ENCODE results near the gene PCYT1B. TPM values are rescaled to one million over a fixed set of nuclear protein-coding genes. Genes with fewer than 3 reads are reported as not detected.
A peak's percentile ranks its signal among the peaks of the same experiment; 100 is the strongest.

The PCYT1B gene
- total RNA-seq, 4 donors from 2014 or later: 0.13 to 3.5 (median 1.7) TPM

DNA sequence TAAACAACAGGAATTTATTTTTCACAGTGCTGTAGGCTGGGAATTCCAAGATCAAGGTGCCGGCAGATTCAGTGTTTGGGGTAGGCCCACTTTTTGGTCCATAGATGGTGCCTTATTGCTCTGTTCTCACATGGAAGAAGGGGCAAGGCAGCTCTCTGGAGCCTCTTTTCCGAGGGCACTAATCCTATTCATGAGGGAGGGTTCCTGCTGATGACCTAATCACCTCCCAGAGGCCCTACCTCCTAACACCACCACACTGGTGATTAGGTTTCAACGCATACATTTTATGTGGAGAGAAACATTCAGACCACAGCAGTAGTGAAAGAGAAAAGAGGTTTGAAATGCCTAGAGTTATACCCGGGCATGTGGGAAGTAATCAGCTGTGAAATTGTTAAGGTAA lies 45.2 kb upstream of the PCYT1B start:
- no peak for TF ChIP-seq POLR2A (IDR thresholded peaks at IDR 0.05)
- TF ChIP-seq, protein P1, sequence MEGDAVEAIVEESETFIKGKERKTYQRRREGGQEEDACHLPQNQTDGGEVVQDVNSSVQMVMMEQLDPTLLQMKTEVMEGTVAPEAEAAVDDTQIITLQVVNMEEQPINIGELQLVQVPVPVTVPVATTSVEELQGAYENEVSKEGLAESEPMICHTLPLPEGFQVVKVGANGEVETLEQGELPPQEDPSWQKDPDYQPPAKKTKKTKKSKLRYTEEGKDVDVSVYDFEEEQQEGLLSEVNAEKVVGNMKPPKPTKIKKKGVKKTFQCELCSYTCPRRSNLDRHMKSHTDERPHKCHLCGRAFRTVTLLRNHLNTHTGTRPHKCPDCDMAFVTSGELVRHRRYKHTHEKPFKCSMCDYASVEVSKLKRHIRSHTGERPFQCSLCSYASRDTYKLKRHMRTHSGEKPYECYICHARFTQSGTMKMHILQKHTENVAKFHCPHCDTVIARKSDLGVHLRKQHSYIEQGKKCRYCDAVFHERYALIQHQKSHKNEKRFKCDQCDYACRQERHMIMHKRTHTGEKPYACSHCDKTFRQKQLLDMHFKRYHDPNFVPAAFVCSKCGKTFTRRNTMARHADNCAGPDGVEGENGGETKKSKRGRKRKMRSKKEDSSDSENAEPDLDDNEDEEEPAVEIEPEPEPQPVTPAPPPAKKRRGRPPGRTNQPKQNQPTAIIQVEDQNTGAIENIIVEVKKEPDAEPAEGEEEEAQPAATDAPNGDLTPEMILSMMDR (IDR thresholded peaks at IDR 0.05): no peak
- intact Hi-C loops (cut with DNase I): no loop called here
- H3K4me1 ChIP-seq: peaks cover 0 to 19% (median 0%) of the 10 kb centered on the region in 3 donors
- H3K36me3 ChIP-seq: no peaks in the 10 kb centered on the region
- H3K27ac ChIP-seq: no peak overlapping the region
- no peak overlapping the region for H3K4me3 ChIP-seq
- no peaks in the 10 kb centered on the region for H3K27me3 ChIP-seq
- no peaks in the 10 kb centered on the region for H3K9me3 ChIP-seq
- 66 to 77% methylated on average over 2 to 3 of the region's 4 CpGs for WGBS, 2 donors
- no peak for DNase-seq

DNA sequence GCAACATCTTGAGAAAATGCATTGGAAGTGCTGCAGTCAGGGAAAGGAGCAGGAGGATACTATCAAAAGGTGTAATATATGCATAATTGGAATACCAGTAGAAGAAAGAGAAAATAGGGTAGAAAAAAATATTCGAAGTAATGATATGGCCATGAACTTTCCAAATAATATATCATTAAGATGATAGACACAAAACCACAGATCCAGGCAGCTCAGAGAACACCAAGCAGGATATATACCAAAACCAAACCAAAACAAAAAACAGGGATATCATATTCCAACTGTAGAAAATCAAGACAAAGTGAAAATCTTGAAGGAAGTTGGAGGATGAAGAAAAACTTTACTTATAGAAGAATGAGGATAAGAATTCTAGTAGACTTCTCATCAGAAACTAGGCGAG lies 36.9 kb upstream of the PCYT1B start:
- TF ChIP-seq, protein P1 (IDR thresholded peaks at IDR 0.05): no peak
- no peak for TF ChIP-seq POLR2A (IDR thresholded peaks at IDR 0.05)
- no peak for DNase-seq
- intact Hi-C loops (cut with DNase I): no loop called here

DNA sequence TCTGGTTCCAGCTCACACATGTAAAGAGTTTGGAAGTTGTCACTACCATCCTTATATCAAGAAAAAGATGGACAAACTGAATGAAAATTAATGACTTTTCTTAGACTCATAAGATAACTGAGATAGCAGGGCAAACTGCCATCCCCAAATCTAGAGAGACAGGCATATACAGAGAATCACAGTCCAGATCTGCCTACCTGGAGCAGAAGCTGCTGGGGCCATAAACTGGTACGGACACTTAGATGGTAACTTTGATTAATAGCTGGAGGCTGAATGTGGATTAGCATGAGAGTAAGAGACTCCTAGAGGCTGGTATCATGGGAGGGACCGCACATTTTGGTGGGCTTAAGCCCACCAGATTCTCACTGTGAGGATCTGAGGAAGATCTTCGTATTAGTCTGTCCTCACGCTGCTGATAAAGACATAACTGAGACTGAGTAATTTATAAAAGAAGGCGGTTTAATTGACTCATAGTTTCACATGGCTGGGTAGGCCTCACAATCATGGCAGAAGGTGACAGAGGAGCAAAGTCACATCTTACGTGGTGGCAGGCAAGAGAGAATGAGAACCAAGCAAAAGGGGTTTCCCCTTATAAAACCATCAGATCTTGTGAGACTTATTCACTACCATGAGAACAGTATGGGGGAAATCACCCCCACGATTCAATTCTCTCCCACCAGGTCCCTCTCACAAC lies 35.7 kb upstream of the PCYT1B start:
- no peaks in the 10 kb centered on the region for H3K27me3 ChIP-seq
- no peak for TF ChIP-seq POLR2A (IDR thresholded peaks at IDR 0.05)
- TF ChIP-seq, protein P1 (IDR thresholded peaks at IDR 0.05): no peak
- no peaks in the 10 kb centered on the region for H3K36me3 ChIP-seq
- intact Hi-C loops (cut with DNase I): no loop called here
- no peak overlapping the region for H3K27ac ChIP-seq
- no peak for DNase-seq
- H3K4me1 ChIP-seq: no peaks in the 10 kb centered on the region
- no peaks in the 10 kb centered on the region for H3K9me3 ChIP-seq
- WGBS, 2 donors: 71 to 83% methylated on average over 6 to 7 of the region's 7 CpGs
- no peak overlapping the region for H3K4me3 ChIP-seq

More for the DNA sequence above, 36.9 kb upstream of the PCYT1B start:
- 77 to 82% methylated on average over 2 of the region's 2 CpGs for WGBS, 2 donors
- H3K4me3 ChIP-seq: no peak overlapping the region
- H3K36me3 ChIP-seq: no peaks in the 10 kb centered on the region
- H3K4me1 ChIP-seq: no peaks in the 10 kb centered on the region
- H3K27ac ChIP-seq: no peak overlapping the region
- H3K27me3 ChIP-seq: no peaks in the 10 kb centered on the region
- no peaks in the 10 kb centered on the region for H3K9me3 ChIP-seq

DNA sequence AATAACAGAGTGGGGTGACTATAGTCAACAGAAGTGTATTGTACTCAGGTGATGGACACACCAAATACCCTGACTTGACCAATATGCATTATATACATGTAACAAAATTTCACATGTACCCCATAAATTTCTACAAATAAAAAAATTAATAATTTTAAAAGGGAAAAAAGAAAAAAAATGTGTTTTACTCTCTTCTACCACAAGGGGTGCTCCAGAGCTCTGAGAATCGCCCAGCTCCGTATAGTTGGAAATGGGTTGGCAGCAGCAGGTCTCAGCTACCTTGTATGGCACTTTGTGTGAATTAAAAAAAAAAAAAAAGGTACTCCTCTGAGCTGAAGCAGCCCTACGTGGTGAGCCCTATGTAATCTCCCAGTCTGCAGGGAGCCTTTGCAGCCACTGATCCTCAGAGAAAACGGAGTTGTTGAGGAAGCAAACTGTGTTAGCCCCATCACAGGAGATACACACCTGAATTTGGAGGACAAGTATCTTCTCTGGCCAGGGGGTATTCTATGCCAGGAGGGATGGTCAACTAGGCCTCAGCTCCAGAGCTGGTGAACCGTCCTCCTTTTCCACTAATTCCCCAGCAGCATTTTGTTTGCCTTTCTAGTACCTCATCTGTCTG lies 29.4 kb upstream of the PCYT1B start:
- no peaks in the 10 kb centered on the region for H3K36me3 ChIP-seq
- no peaks in the 10 kb centered on the region for H3K27me3 ChIP-seq
- no peaks in the 10 kb centered on the region for H3K4me1 ChIP-seq
- intact Hi-C loops (cut with DNase I): no loop called here
- no peaks in the 10 kb centered on the region for H3K9me3 ChIP-seq
- H3K4me3 ChIP-seq: no peak overlapping the region
- TF ChIP-seq, protein P1 (IDR thresholded peaks at IDR 0.05): peak in 2 of 6 experiments; percentile 25 to 55
- no peak for TF ChIP-seq POLR2A (IDR thresholded peaks at IDR 0.05)
- H3K27ac ChIP-seq: no peak overlapping the region
- WGBS, 2 donors: 0 to 35% methylated on average over 3 to 5 of the region's 5 CpGs
- no peak for DNase-seq

DNA sequence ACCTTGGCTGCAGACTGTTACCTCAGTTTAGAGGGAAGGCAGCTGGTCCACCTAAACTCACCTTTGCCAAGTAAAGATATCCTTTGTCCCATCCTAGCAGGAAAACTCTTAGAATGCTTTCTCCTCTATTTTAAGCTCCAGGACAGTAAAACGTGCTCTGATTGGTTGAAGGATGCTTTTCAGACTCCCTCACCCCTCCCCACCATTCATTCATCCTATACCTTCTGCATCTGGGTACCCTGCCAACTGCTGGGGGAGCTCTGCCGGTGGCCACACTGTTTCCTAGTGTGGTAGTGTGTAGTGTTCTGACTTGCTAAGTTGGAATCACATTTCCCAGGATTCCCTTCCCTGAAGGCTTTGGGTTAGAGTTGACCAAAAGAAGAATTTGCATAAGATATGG lies 26.3 kb upstream of the PCYT1B start:
- intact Hi-C loops (cut with DNase I): no loop called here
- no peak overlapping the region for H3K27ac ChIP-seq
- no peaks in the 10 kb centered on the region for H3K9me3 ChIP-seq
- no peak overlapping the region for H3K4me3 ChIP-seq
- H3K4me1 ChIP-seq: no peaks in the 10 kb centered on the region
- H3K36me3 ChIP-seq: no peaks in the 10 kb centered on the region
- 32 to 40% methylated on average over 2 of the region's 2 CpGs for WGBS, 2 donors
- DNase-seq: no peak
- no peak for TF ChIP-seq POLR2A (IDR thresholded peaks at IDR 0.05)
- TF ChIP-seq, protein P1 (IDR thresholded peaks at IDR 0.05): no peak
- H3K27me3 ChIP-seq: no peaks in the 10 kb centered on the region
